Upper lobe of left lung (tissue), 6 donors: ENCODE measurements around the gene CDSN. TPM values are rescaled to one million over a fixed set of nuclear protein-coding genes. Genes with fewer than 3 reads are reported as not detected.

ENCODE experiments used
- ATAC-seq, 2 donors: fragments of 200-7000 bp; cut with Tn5 transposase; one replicate each; pipeline ENCODE4 v1.9.1; 2022; ENCODE audit warnings: mild to moderate bottlenecking in 2 of 2, moderate library complexity in 2 of 2; ENCODE audit not compliant: low FRiP score in 2 of 2
- DNase-seq, 2 donors: peaks; one replicate each; pipeline ENCODE4 v3.0.0-alpha.2; 2019 to 2020
- H3K27ac ChIP-seq, 4 donors: fragments of 200-600 bp; sonication (generic); one replicate each; pipeline ENCODE4 v1.5.1; 2016 to 2019
- H3K27me3 ChIP-seq, 4 donors: fragments of 200-600 bp; sonication (generic); one replicate each; pipeline ENCODE4 v1.5.1; 2017 to 2019
- H3K36me3 ChIP-seq, 4 donors: fragments of 200-600 bp; sonication (generic); one replicate each; pipeline ENCODE4 v1.5.1; 2016 to 2019
- H3K4me1 ChIP-seq, 4 donors: fragments of 200-600 bp; sonication (generic); one replicate each; pipeline ENCODE4 v1.5.1; 2018 to 2019
- H3K4me3 ChIP-seq, 4 donors: fragments of 200-600 bp; sonication (generic); one replicate each; pipeline ENCODE4 v1.5.1; 2017 to 2019; ENCODE audit warnings: mild to moderate bottlenecking in 2 of 4, moderate library complexity in 1 of 4
- H3K9me3 ChIP-seq, 4 donors: fragments of 200-600 bp; sonication (generic); one replicate each; pipeline ENCODE4 v1.5.1; 2018 to 2019
- EP300 ChIP-seq, 4 donors: sonication (generic); formaldehyde crosslinking; IDR thresholded peaks; one replicate each; pipeline ENCODE4 v1.5.1; 2017; ENCODE audit warnings: antibody characterized with exemption in 4 of 4, control low read depth in 2 of 4
- POLR2A ChIP-seq, 4 donors: fragments of 450-650 bp; IDR thresholded peaks; one replicate each; pipeline ENCODE4 v1.5.1; 2016 to 2017; ENCODE audit warnings: antibody characterized with exemption in 4 of 4, mild to moderate bottlenecking in 2 of 4
- POLR2AphosphoS5 ChIP-seq, 2 donors: sonication (generic); formaldehyde crosslinking; IDR thresholded peaks; one replicate each; pipeline ENCODE4 v1.5.1; 2017; ENCODE audit warnings: antibody characterized with exemption in 2 of 2
- WGBS, 2 donors: methylation state at CpG; one replicate each; pipeline ENCODE4 v1.1.5; 2017 to 2018; 5-methylcytosine and 5-hydroxymethylcytosine counted together
- total RNA-seq, 6 donors: library from RNA; depleted of rRNA in 4 of 6; stranded (reverse); fragments of >200 nt in 4 of 6; gene quantifications; one replicate each; pipeline versions ENCODE4 v1.1.0 to v1.2.1, GENCODE V29; 2016 to 2021
- TF ChIP-seq, protein P1 (sequence below), 6 experiments: fragments of 450-650 bp in 4 of 6; fragments of 200-600 bp in 2 of 6; sonication (generic) in 2 of 6; IDR thresholded peaks; one replicate each; pipeline ENCODE4 v1.5.1; 2016 to 2019; ENCODE audit warnings: antibody characterized with exemption in 6 of 6
- donor health status: DM: no; HTN: no; CAD: no; lungs with moderate emphysema.
- donor health status: DM: no; HTN: yes; CAD: no; lungs with severe emphysema.

The CDSN gene
- total RNA-seq, 6 donors from 2014 or later, result not detected

DNA sequence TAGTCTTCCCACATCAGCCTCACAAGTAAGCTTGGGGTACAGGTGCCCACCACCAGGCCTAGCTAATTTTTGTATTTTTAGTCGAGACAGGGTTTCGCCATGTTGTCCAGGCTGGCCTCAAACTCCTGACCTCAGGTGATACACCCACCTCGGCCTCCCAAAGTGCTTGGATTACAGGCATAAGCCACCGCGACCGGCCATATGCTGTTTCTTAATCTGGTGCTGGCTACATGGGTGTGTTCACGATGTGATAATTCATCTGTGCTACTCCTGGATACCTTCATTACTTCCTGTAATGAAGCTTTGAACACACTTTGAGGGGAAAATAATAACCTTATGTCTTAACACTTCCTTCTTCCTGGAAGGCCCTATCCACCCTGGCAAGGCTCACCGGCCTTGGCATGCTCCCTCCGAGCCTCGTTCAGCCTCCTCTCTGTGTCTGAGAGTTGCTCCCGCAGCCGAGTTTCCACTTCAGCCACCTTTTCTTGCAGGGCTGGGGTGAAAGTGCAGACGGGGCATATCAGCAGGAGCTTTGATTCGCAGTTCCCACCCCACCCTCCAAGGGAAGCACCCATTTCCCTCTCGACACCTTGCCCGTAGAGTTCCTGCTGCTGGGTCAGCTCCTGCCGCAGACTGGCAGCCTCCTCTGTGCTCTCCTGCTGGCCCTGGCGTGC is 24.2 kb upstream of the CDSN start:
- H3K4me1 ChIP-seq, result peaks cover 0 to 10% (median 4%) of the 10 kb centered on the region in 4 donors
- peaks cover 0 to 15% (median 12%) of the 10 kb centered on the region in 4 donors for H3K36me3 ChIP-seq
- WGBS, 2 donors, result 73 to 90% methylated on average over 17 to 18 of the region's 18 CpGs
- DNase-seq, result peak in 1 of 2 donors; percentile 31
- ATAC-seq, result no peak
- H3K9me3 ChIP-seq, result no peaks in the 10 kb centered on the region
- no peak overlapping the region for H3K4me3 ChIP-seq
- no peaks in the 10 kb centered on the region for H3K27me3 ChIP-seq
- H3K27ac ChIP-seq, result peak overlapping the region in 1 of 4 donors; percentile 19
- no peak for TF ChIP-seq POLR2A (IDR thresholded peaks at IDR 0.05)
- TF ChIP-seq, protein P1, sequence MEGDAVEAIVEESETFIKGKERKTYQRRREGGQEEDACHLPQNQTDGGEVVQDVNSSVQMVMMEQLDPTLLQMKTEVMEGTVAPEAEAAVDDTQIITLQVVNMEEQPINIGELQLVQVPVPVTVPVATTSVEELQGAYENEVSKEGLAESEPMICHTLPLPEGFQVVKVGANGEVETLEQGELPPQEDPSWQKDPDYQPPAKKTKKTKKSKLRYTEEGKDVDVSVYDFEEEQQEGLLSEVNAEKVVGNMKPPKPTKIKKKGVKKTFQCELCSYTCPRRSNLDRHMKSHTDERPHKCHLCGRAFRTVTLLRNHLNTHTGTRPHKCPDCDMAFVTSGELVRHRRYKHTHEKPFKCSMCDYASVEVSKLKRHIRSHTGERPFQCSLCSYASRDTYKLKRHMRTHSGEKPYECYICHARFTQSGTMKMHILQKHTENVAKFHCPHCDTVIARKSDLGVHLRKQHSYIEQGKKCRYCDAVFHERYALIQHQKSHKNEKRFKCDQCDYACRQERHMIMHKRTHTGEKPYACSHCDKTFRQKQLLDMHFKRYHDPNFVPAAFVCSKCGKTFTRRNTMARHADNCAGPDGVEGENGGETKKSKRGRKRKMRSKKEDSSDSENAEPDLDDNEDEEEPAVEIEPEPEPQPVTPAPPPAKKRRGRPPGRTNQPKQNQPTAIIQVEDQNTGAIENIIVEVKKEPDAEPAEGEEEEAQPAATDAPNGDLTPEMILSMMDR (IDR thresholded peaks at IDR 0.05), result no peak
- no peak for TF ChIP-seq POLR2AphosphoS5 (IDR thresholded peaks at IDR 0.05)
- TF ChIP-seq EP300 (IDR thresholded peaks at IDR 0.05), result no peak

DNA sequence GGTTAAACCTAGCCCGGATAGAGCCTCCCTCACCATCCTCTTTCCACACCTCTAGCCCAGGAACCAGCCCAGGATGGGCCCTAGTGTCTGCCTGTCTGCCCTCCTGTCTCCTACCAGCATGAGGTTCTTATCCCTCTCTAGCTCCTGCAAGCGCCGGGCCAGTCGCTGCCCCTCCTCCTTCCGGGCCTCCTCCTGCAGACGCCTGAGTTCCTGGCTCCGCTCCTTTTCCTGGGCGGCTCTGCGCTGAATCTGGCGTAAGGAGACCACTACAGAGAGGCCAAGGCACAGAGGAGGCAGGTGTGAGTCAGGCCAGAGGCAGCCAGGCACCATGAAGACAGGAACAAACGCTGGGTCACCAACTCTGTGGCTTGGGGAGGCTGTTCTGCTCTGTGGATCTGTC is 22.9 kb upstream of the CDSN start:
- Histone ChIP-seq H3K27me3 (no peaks in the 10 kb centered on the region), H3K4me3 (no peak overlapping the region), H3K27ac (peak overlapping the region in 2 of 4 donors; percentile 30), H3K4me1 (peaks cover under 1 to 12% (median 6%) of the 10 kb centered on the region in 4 donors), H3K9me3 (no peaks in the 10 kb centered on the region), H3K36me3 (peaks cover 0 to 13% (median 11%) of the 10 kb centered on the region in 4 donors)
- ATAC-seq (peak; percentile 51 to 71), DNase-seq (peak; percentile 77 to 84)
- 28 to 57% methylated on average over 6 to 9 of the region's 11 CpGs for WGBS, 2 donors
- TF ChIP-seq POLR2AphosphoS5 (IDR thresholded peaks at IDR 0.05) (peak in 1 of 2 donors; percentile 22), POLR2A (IDR thresholded peaks at IDR 0.05) (no peak)

DNA sequence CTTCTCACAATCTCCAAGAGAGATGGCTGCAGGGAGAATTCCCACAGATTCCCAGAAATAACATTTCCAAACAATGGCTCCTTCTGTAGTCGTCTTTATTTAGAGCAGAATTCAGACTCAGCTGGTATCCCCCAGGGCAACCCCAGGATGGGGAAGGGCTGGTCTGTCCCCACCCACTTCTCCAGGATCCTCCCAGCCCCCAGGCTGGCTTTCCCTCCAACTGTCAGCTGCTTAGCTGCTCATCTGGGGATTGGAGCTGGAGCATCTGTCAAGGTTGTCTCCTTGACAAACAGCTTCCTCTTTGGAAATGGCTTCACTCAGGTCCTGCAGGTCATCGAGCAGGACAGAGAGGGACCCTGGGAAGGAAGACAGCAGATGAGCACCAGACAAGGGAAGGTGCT is 22.1 kb upstream of the CDSN start:
- peaks cover 8 to 18% (median 12%) of the 10 kb centered on the region in 4 donors for H3K4me1 ChIP-seq
- ATAC-seq, result no peak
- TF ChIP-seq POLR2AphosphoS5 (IDR thresholded peaks at IDR 0.05), result no peak
- no peak for TF ChIP-seq EP300 (IDR thresholded peaks at IDR 0.05)
- TF ChIP-seq POLR2A (IDR thresholded peaks at IDR 0.05), result no peak
- TF ChIP-seq, protein P1 (IDR thresholded peaks at IDR 0.05), result no peak
- peaks cover 0 to 13% (median 11%) of the 10 kb centered on the region in 4 donors for H3K36me3 ChIP-seq
- no peak overlapping the region for H3K4me3 ChIP-seq
- H3K27me3 ChIP-seq, result no peaks in the 10 kb centered on the region
- no peak for DNase-seq
- no peaks in the 10 kb centered on the region for H3K9me3 ChIP-seq
- 61 to 66% methylated on average over 2 of the region's 2 CpGs for WGBS, 2 donors
- peak overlapping the region in 1 of 4 donors; percentile 30 for H3K27ac ChIP-seq

DNA sequence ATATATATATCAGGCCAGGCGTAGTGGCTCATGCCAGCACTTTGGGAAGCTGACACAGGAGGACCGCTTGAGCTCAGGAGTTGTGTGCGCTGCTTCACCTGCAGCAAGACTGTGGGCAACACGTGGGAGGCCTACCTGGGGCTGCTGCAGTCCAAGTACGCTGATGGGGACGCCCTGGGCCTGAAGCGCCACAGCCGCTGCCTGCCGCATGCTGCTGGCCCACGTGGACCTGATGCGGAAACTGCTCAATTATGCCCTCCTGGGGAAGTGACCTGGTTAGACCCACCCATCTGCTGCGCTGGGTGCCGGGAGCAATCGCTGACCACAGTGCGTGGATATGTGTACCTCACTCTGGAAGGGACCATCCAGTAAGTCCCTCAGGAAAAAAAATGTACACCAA is 20.4 kb upstream of the CDSN start:
- ATAC-seq, result no peak
- Histone ChIP-seq H3K27ac (no peak overlapping the region), H3K4me1 (peaks cover 10 to 18% (median 13%) of the 10 kb centered on the region in 4 donors), H3K36me3 (peaks cover 0 to 13% (median 11%) of the 10 kb centered on the region in 4 donors), H3K27me3 (no peaks in the 10 kb centered on the region), H3K9me3 (no peaks in the 10 kb centered on the region), H3K4me3 (no peak overlapping the region)
- DNase-seq, result no peak
- WGBS, 2 donors, result 76 to 90% methylated on average over 5 to 15 of the region's 15 CpGs
- TF ChIP-seq POLR2A (IDR thresholded peaks at IDR 0.05) (no peak), POLR2AphosphoS5 (IDR thresholded peaks at IDR 0.05) (no peak), EP300 (IDR thresholded peaks at IDR 0.05) (no peak)
- TF ChIP-seq, protein P1 (IDR thresholded peaks at IDR 0.05), result no peak

DNA sequence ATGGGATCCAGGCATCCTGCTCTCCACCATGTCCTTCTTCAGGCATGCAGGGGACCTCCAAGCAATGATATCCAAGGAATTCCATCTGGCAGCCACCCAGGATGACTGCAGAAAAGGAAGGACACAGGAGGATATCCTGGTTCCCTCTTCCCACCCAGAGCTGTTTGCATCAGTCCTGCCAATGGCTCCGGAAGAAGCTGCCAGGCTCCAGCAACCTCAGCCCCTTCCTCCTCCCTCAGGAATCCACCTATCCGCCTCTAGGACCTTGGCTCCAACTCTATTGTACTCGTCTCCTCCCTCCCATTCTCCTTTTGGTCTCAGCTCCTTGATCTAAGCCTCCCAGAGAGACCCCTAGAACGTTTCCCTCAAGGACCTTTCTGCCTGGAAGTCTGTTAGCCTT is 19.4 kb upstream of the CDSN start:
- ATAC-seq (no peak), DNase-seq (no peak)
- peaks cover 0 to 8% (median 5%) of the 10 kb centered on the region in 4 donors for H3K36me3 ChIP-seq
- WGBS, 2 donors, result 23 to 41% methylated on average over 4 of the region's 4 CpGs
- H3K9me3 ChIP-seq, result no peaks in the 10 kb centered on the region
- H3K4me1 ChIP-seq, result peaks cover 10 to 18% (median 13%) of the 10 kb centered on the region in 4 donors
- no peaks in the 10 kb centered on the region for H3K27me3 ChIP-seq
- no peak overlapping the region for H3K4me3 ChIP-seq
- peak overlapping the region in 1 of 4 donors; percentile 5 for H3K27ac ChIP-seq
- TF ChIP-seq POLR2AphosphoS5 (IDR thresholded peaks at IDR 0.05), result no peak
- TF ChIP-seq, protein P1 (IDR thresholded peaks at IDR 0.05), result no peak
- no peak for TF ChIP-seq EP300 (IDR thresholded peaks at IDR 0.05)
- TF ChIP-seq POLR2A (IDR thresholded peaks at IDR 0.05), result no peak
